Coronary artery (tissue), 2 donors: ENCODE data around the gene CHKB.

Experiments
- DNase-seq: peaks from one replicate; pipeline ENCODE4 v3.0.0-alpha.2; 2017; ENCODE audit warnings: low spot score
- H3K27ac ChIP-seq, 2 donors: fragments of 200-600 bp; sonication (generic); one replicate each; pipeline ENCODE4 v1.5.1; 2016 to 2019
- H3K4me3 ChIP-seq: fragments of 200-600 bp; sonication (generic); 2 replicates; pipeline ENCODE4 v1.5.1; 2016; ENCODE audit warnings: mild to moderate bottlenecking, moderate library complexity
- CTCF ChIP-seq: fragments of 200-600 bp; sonication (generic); IDR thresholded peaks from one replicate; pipeline ENCODE4 v1.5.1; 2019; ENCODE audit warnings: antibody characterized with exemption

CHKB gene

DNA sequence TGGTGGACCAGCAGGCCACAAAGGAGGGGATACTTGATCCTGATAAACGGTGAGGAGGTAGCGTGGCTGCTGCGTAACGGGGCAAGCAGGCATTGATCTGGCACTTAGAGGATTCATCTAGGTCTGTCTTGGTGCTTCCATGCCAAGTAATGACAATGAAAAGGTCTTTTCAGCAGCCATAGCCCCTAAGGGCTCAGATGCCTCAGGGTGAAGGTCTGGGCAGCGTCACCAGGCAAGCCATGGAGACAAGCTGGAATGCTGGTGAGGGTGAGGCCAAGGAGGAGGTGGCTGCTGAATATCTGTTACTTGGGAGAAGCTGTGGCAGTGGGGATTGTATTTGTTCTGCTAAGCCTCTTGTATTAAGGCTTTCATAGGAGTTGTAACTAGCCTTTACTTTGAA, 4.8 kb upstream of the CHKB start:
- Histone ChIP-seq H3K4me3 (no peak overlapping the region), H3K27ac (no peak overlapping the region)
- no peak for DNase-seq
- TF ChIP-seq CTCF: no peak

- DNase-seq: no peak
- H3K4me3 ChIP-seq: no peak overlapping the region
- no peak overlapping the region for H3K27ac ChIP-seq
- no peak for TF ChIP-seq CTCF
Observed at GRCh38 chr22:50586416-50586815, 3.8 kb upstream of the CHKB start.

- no peak for DNase-seq
- no peak for TF ChIP-seq CTCF
- Histone ChIP-seq H3K27ac (no peak overlapping the region), H3K4me3 (no peak overlapping the region)
Observed at GRCh38 chr22:50585781-50586180, 3.1 kb upstream of the CHKB start.

- no peak overlapping the region for H3K27ac ChIP-seq
- no peak for DNase-seq
- H3K4me3 ChIP-seq: no peak overlapping the region
- no peak for TF ChIP-seq CTCF
Observed at GRCh38 chr22:50585238-50585637, 2.6 kb upstream of the CHKB start.

DNA sequence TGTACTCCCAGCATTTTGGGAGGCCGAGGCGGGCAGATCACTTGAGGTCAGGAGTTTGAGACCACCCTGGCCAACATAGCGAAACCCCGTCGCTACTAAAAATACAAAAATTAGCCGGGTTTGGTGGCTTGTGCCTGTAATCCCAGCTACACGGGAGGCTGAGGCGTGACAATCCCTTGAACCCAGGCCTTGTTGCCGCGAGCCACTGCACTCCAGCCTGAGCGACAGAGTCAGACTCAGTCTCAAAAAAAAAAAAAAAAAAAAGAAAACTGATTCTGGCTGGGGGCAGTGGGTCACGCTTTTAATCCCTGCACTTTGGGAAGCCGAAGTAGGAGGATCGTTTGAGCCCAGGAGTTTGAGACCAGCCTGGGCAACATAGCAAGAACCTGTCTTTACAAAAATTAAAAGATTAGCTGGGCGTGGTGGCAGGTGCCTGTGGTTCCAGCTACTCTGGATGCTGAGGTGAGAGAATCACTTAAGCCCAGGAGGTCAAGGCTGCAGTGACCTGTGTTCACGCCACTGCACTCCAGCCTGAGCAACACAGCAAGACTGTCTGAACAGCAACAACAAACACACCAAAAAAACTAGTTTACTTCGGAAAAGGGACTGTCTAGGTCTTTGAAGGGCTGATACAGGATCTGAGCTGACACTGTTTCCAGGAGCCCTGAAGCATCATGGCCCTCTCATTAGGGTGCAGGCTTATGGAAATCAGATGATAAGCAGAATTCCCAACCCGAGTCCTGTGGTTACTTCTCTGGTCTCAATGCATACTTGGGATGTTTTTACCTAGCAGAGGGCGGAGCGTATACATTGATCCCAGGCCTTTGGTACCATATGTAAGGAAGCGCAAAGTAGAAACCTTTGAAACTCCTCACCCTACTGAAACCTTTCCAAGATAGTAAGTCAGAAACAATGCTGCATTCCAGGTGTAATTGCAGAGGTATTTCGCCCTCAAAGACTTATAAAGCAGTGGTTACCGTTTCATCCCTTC, 1.8 kb upstream of the CHKB start:
- no peak for TF ChIP-seq CTCF
- Histone ChIP-seq H3K27ac (no peak overlapping the region), H3K4me3 (peak overlapping the region; percentile 91)
- DNase-seq: no peak

DNA sequence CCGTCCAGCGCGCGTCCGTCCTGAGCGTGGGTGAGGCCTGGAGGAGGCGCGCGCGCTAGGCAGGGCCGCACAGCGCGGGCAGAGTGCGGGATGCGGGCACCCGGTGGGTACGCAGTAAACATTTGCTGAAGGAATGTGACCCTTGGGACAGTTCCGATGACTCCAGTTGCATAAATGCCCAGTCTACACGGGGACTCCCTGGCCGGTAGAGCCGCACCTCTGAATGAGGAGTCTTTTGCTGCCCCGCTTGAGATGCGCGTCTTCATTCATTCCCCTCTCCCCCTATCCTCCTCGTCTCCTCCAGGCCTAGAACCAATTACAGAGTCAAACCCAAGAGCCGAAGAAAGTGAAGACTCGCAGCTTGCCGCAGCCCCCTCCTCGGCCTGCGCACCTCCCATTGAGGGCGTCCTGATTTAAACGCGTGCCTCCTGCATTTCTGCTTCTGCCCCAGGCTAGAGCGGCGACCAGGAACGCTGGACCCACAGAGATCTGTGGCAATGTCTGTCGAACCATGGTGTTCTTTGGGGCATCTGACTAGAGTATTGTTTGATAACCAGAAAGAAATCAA, 729 bp upstream of the CHKB start:
- peak overlapping the region; percentile 86 to 97 for H3K27ac ChIP-seq
- no peak for DNase-seq
- H3K4me3 ChIP-seq: peak overlapping the region; percentile 91
- no peak for TF ChIP-seq CTCF
